ENCODE data around the gene C8G.
A peak's percentile ranks its signal among the peaks of the same experiment; 100 is the strongest.

C8G gene

GRCh38 chr9:136982232-136983051 is 37.4 kb downstream of the C8G start, which contains the start of gene LCNL1:
Gene LCNL1, plus strand, starts transcription at chr9:136982993. Its CDS starts 594 bp downstream, at chr9:136983587.
- DNase-seq (ENCODE audit: low spot score): no peak

DNA sequence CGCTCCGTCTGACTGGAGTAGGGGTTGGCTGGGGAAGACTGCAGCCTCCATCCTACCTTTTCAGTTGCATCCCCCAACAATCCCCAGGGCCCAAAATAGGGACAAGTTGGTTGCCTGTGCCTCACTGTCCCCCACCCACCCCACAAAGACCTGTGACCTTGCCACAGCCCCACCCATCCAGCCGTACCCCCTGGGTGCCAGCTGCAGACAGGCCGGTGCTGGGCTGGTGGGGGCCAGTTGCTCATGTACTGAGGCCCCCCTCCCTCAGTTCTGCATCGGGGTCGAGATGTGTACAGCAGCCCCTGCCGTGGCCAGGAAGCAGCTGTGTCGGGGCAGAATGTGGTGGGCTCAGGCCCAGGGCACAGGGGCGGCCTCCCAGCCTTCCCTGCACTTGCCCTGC is 38.1 kb downstream of the C8G start:
- DNase-seq (ENCODE audit: low spot score): no peak

DNA sequence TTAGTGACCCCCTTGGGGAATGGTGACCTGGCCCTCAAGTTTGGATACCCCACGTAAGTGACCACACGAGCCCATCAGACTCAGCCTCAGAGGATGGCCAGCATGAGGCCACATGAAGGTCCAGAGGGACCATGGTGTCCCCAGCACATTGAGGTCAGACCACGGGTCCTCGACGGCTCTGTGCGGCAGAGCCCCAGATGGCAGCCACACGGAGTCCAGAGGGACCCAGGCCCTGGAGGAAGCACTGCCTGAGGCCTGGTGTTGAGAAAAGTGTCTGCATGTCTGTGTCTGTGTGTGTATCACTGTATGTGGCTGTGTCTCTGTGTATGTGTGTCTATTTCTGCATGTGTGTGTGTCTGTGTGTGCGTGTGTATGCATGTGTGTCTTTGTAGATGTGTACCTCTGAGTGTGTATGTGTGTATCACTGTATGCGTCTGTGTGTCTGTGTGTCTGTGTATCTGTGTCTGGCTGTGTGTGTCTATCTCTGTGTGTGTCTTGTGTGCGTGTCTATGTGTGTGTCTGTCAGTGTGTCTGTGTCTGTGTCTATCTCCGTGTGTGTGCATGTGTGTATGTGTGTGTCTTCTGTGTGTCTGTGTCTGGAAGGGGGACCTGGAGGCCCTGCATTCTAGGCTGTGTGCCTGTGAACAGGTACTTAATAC is 38.7 kb downstream of the C8G start:
- DNase-seq (ENCODE audit: low spot score): no peak

GRCh38 chr9:136984464-136985026 is 39.5 kb downstream of the C8G start:
- no peak for DNase-seq (ENCODE audit: low spot score)

DNA sequence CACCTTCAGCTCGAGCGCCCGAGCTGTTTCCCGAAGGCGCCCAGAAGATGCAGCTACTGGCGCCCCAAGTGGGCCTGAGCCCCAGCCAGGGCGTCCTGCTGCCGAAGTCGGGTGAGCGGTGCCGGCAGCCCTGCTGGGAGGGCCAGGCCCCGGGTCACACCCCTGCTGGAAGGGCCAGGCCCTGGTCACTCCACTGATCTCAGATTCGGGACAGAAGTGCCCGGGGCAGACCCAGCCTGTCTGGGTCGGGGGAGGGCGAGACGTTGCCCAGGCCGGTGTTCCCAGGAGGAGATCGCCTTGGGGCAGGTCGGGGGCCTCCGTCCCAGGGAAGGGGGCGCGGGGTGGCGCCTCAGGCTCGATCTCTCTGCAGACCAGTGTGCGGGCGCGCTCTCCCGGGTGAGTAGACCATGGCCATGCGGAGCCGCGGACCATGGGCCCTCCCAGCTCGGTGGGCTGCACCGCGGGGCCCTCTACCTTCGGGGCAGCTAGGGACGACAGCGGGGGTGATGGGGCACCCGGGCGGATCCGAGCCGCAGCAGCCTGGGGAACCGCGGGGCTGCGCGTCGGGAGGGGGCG is 40.1 kb downstream of the C8G start:
- no peak for DNase-seq (ENCODE audit: low spot score)

GRCh38 chr9:136985853-136986252 is 40.8 kb downstream of the C8G start:
- DNase-seq (ENCODE audit: low spot score): no peak

DNA sequence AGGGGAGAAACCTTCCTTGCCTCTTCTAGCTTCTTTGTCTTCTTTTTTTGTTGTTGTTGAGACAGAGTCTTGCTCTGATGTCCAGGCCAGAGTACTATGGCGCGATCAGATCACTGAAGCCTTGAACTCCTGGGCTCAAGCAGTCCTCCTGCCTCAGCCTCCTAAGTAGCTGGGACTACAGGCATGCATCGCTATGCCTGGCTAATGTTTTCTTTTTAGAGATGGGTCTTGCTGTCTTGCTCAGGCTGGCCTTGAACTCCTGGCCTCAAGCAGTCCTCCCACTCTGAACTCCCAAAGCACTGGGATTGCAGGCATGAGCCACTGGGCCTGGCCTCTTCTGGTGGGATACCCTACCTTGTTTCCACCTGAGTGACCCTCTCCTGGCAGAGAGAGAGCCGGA is 43.8 kb downstream of the C8G start:
- DNase-seq (ENCODE audit: low spot score): no peak

- DNase-seq (ENCODE audit: low spot score): no peak
Measured at GRCh38 chr9:136990242-136990911, 45.3 kb downstream of the C8G start.

DNA sequence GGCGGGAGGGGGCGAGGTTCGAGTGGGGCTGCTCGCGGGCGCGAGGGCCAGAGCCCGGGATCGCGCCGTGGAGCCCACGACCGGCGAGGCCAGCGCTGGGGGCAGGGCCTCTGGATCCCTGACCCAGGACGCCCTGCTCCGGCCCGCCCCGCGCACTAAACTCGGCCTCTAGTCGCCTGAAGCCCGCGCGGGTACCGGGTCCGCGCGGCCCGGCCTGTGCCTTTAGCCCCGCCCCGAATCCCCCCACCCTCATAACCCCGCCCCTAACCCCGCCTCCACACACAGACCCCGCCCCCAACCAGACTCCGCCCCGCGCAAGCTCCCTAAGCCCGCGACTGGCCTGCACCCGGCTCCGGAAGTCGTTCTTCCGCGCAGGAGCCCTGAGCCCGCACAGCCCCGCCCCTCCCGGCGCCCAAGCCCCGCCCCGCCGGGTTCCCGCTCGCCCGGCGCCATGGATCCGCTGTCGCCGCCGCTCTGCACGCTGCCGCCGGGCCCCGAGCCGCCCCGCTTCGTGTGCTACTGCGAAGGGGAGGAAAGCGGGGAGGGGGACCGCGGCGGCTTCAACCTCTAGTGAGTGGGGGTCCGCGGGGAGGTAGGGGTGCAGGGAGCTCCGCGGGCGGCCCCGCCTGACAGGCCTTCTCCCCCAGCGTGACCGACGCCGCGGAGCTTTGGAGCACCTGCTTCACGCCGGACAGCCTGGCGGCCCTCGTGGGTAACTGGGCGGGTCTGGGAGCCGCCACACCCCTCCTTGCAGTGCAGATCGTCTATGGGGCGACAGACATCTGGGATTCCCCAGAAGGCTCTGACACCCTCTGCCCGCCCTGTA is 47.2 kb downstream of the C8G start, which contains the start of gene PAXX:
Gene PAXX (plus strand): TSS at position 430 of the 826 bp plus-strand sequence. CDS start 22 bp downstream, at position 452.
- DNase-seq (ENCODE audit: low spot score): peak; percentile 89

DNA sequence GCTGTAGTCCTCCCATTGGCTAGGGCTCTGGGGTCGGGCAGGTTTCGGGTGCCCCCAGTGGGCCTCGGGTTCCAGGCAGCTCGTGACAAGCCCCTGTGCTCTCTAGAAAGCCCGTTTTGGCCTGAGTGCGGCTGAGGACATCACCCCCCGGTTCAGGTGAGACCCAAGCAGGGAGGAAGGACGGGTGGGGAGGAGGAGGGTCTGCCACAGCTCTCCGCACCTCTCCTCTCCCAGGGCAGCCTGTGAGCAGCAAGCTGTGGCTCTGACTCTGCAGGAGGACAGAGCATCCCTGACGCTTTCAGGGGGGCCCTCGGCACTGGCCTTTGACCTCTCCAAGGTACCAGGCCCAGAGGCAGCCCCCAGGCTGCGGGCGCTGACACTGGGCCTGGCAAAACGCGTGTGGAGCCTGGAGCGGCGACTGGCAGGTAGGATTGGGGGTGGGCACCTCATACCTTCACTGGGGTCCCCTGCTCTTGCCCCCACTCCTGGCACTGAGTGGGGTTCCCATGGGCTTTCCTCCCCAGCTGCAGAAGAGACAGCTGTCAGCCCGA is 47.9 kb downstream of the C8G start:
- DNase-seq (ENCODE audit: low spot score): no peak

DNA sequence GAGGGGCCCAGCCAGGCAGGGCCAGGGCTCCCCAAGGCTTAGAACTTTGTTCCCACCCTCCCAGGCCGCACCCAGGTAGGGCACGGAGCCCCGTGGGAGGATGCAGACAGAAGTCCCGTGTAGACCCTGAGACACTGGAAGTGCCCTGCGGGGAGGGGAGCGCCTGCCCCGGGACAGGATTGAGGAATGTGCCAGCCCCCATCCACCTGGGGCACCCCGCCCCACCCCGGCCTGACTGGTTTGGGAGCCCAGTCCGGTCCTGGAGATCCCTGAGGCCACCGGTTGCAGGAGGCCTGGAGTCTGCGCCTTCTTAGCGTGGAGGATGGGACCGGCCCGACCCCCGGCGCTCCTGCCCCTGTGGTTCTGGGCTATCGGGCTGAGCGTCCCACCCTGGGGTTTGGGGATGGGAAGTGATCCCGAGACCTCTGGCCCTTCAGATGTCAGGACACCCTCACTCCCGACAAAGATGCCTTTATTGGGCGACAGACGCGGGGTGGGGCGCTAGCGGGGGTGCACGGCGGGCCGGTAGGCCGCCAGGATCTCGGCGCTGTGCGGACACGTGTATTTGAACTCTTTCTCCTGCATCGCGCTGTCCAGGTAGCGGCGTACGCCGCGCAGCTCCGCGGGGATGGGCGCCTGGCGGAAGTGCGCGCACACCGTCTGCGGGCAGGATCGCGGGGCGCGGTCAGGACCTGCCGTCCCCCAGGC is 49.3 kb downstream of the C8G start:
- no peak for DNase-seq (ENCODE audit: low spot score)

DNA sequence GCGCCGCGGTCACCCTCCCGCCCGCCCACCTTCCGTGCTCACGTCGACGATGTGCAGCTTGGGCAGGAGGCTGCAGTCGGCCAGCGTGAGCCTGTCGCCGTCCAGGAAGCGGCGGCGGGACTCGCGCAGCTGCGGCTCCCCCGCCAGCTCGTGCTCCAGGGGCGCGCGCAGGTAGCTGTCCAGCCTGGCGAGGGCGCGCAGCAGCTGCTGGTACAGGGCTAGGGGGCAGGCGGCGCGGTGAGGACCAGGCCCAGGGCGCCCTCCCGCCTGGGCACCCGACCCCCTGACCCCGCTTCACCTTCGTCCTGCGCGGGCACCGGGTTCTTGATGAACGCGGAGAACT is 49.8 kb downstream of the C8G start:
- no peak for DNase-seq (ENCODE audit: low spot score)

DNA sequence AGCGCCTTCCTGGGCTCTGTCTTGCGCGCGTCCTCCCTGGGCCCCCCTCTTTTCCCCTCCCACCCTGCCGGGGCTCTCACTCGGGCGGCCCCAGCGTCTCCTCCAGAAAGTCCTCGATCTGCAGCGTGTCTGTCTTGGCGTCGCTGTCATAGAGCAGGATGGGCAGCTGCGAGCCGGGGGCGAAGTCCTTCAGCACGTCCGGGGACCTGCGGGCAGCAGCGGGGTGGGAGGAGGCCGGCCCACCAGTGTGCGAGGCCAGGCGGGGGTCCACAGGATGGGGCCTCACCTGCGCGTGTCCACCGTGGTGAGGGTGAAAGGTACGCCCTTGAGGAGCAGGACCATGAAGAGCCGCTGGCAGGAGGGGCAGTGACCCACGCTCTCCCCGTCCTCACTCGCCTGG is 50.3 kb downstream of the C8G start:
- DNase-seq (ENCODE audit: low spot score): no peak

DNA sequence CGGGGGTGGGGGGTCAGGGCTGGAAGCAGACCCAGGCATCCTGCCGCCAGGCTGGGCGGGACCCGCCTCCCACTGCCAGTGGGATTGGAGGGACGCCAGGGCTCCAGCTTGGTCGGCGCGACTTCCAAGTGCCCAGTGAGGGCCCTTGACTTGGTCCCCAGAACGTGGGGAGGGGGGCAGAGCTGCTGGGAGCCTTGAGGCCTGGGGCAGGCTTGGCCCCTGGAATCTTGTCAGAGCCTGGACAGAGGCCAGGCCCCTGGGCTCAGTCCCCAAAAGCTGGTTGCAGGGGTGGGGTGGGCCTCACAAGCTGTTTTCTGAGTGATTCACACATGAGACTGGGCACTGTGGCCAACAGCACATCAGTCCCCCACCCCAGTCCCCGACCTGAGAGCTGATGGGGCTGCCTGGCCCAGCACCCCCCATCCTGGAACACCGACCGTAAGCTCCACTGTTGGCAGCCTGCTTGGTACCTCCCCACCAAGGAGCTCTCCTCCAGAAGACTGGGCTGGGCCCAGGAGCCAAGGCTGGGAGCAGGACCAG is 50.8 kb downstream of the C8G start:
- no peak for DNase-seq (ENCODE audit: low spot score)

Measured in cerebellar cortex (tissue), 1 donor.